ENCODE results near the gene CLRN2. TPM values are rescaled to one million over a fixed set of nuclear protein-coding genes. Genes with fewer than 3 reads are reported as not detected.

CLRN2 gene
- total and polyA plus RNA-seq, 9 of the 15 experiments (the other 6 are each of a cell fraction or from before 2014, with no cell fraction given) = not detected

GRCh38 chr4:17497890-17498523 is 17.0 kb upstream of the CLRN2 start (continued):
- TF ChIP-seq ARHGAP35 (IDR thresholded peaks at IDR 0.05; ENCODE audit: partially characterized antibody) (no peak), CREB3L1 (IDR thresholded peaks at IDR 0.05; ENCODE audit: borderline replicate concordance, low read depth) (no peak), DDX20 (tag; IDR thresholded peaks at IDR 0.05; ENCODE audit: low read depth) (no peak), MXD1 (CRISPR knock-in tag; IDR thresholded peaks at IDR 0.05; ENCODE audit: borderline replicate concordance, poor library complexity, severe bottlenecking) (no peak), RBM22 (IDR thresholded peaks at IDR 0.05; ENCODE audit: low read depth, low read length, poor library complexity, severe bottlenecking) (no peak), BRD4 (IDR thresholded peaks at IDR 0.05) (no peak), NFE2 (IDR thresholded peaks at IDR 0.05; ENCODE audit: low read depth) (0 out of 2 replicates have a peak, but pooled peaks have one; percentile 4), MAFG (tag; conservative IDR thresholded peaks at IDR 0.05) (peak; percentile 72), ELK3 (CRISPR knock-in tag; IDR thresholded peaks at IDR 0.05) (no peak), ZNF316 (IDR thresholded peaks at IDR 0.05) (peak; percentile 52; the same call in 1 of the 2 replicates), ZNF197 (CRISPR knock-in tag; IDR thresholded peaks at IDR 0.05; ENCODE audit: low read depth) (no peak), ZNF174 (CRISPR knock-in tag; IDR thresholded peaks at IDR 0.05) (no peak), ZNF668 (CRISPR knock-in tag; IDR thresholded peaks at IDR 0.05) (no peak)

All from K562 (cell line).